Globus pallidus (tissue), 1 donor: ENCODE data around the gene NUDT11.
A peak's percentile ranks its signal among the peaks of the same experiment; 100 is the strongest.
"Not testable (repeated sequence)": the region's sequence is repeated elsewhere in the genome, so short reads cannot be mapped to it uniquely, and the experiment has no call there.

ENCODE experiments used
- DNase-seq: peaks from one replicate; pipeline ENCODE4 v3.0.0-alpha.2; 2015; ENCODE audit warnings: low spot score

Gene NUDT11

DNA sequence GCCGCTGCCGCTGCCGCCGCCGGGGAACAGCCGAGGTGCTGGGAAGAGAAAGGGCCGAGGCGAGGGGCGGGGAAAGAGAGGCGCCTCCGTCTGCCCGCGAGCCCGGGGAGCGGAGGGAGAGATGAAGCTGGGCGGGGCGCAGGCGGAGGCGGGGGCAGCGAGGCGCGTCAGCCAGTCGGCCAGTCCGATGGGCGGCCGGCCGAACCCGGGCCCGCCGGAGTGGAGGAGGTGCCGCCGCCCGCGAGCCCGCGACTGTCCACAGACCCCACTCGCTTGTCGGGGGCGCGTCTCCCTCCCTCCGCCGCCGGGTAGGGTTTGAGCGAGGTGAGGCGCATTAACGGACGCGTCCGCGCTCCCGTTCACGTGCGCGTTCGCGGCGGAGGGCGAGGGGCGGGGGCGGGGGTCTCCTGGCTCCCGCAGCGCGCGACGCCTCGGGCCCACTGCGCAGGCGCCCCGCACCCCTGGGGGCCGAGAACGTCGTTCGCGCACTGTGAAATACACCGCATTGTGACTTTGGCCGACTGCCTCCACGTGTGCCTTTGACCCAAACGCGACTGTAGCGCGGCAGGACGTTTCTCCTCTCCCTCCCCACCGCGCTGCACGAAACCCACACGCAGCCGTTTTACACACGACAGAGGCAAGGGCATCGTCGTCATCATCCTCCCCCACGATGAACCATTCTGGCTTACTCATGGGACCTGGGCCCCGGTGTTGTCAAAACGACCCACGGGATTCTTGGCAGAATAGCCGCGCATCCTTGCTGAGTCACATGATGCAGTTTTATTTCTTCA lies at the start of gene NUDT11:
NUDT11 (minus strand) TSS at position 92 of the 791 bp plus-strand sequence. CDS start 148 bp downstream, outside the sequence.
- DNase-seq: peak; percentile 19

DNA sequence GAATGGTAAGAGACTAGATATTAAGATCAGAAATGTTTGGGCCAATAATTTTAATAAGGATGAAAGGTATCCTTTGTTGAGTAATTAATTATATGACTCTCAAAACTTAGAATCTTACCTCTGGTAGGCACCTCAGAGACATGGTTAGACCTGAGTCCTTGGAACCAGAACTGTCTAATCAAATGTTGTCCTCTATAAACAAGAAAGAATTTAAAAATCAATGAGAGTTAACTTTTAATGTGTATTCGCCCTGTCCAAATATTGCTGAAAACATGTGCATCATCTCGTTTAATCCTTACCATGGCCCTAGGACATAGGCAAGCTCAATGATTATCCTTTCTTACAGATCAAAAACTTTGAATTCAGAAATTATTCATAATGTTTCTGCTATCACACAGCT lies 24.0 kb upstream of the NUDT11 start:
- no peak for DNase-seq

DNA sequence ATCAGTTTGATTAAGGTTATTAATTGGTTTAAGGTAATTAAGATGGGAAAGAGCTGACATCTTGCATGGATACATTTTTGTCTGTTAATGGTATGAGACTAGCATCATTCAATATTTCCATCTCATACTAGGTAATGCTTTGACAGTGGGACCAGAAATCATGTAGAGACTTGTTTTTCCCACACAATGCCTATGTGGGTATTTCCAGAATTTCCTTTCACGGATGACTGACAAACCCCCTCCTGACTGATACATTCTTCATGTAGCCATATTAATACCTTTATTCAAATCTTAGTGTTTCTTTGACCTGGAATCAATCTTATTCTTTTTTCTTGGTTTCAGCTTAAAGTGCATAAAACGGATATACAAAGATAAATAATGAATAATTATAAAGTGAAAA lies 22.7 kb upstream of the NUDT11 start:
- DNase-seq: not testable (repeated sequence)

DNA sequence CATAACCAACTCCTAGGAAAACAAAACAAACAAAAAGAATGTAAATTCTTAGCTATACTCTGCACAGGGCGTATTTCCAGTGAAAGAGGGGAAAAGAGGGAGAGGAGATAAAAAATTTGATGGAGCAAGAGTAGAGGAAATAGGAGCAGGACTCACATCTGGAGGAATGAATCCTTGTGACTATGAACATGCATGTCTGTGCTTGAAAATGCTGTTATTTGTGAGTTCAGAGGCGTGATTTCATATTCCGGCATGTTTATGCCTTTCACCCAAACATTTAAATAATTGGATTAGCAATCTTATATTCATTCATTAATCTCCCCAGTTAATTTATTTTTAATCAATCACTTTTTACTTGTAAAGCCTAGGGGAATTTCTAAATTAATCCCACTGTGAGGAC lies 11.2 kb upstream of the NUDT11 start:
- DNase-seq: no peak

DNA sequence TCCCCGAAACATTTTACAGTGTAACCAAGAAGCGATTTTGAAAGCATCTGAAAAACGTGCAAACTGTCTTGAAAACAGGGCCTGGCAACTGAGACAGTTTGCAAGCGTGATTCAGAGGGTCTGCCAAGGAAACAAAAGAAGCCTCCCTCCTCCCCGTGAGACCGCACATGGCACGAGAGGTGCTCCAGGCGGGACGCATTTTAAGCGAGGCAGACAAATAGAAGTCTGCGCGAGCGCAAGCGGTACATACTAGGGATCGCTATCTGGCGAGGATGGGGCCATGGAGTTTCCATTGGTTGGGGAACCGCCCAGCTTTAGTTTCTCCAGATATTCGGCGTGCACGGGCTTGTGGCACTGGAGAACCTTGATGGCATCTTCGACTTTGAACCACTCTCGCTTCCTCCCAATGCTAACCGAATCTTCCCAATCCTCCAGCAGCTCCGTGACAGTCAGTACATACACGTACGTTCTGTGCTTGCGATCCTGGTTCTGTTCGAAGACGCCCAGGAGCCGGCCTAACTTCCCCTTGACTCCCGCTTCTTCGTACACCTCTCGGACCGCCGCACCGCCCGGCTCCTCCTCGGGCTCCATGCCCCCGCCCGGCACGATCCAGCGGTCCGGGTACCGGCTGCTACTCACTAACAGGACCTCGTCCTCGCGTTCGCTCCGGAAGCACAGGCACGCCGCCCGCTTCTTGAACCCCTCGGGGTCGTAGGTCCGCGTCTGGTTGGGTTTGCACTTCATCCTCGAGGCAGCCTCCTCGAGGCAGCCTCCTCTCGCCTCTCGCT lies 497 bp downstream of the NUDT11 start:
- not testable (repeated sequence) for DNase-seq

DNA sequence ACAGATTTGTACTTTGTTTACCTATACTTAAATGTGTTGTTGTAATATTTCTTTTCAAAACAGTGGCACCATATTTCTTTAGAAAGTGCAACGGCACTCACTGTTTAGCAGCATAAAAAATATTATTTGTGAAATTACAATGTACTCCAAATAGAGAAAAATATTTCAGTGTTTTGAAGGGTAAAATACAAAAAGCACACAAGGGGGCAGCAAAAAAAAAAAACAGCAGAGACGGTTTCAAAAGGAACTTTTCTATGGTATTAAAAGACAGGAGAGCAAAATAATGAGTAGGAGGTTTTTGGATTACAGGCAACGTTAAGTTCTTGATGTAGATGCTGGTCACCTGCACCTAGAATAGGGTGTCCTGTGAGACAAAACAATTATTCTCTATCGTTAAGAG lies 2.0 kb downstream of the NUDT11 start:
- DNase-seq: no peak

DNA sequence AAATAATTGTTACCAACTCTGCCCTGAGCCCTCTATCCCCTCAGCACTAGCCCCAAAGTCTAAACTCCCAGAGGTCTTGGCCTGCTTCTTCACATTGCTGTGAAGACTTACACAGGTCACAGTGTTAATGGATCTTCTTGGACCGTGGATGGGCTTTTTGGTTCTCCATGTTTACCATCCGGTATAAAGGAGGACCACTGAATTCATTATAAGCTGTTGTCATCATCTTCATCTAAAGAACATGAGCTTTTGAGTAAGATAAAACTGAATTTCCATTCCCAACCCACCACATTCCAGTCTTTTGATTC lies 8.5 kb downstream of the NUDT11 start:
- no peak for DNase-seq

DNA sequence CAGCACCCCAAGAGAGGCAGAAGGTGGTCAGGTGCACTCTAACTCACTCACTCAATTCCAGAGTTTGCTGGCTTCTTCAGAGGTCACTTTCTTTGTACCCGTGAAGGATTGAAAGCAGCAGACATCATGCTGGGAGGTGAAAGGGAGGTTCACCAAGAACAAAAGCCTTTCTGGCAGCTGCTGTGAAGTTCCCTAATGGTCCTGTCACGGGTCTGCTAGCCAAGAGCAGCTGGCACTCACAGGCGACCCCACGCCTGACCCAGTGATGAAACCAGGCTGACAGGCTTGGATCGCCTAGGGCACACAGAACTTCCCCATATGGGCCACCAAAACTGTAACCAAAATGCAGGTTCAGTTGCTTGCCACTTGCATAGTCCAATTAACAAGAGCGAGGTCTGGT lies 11.8 kb downstream of the NUDT11 start:
- DNase-seq: no peak

GRCh38 chrX:51482411-51482810 lies 14.0 kb downstream of the NUDT11 start:
- not testable (repeated sequence) for DNase-seq

- DNase-seq: no peak
Measured at GRCh38 chrX:51476930-51477329, 19.5 kb downstream of the NUDT11 start.

DNA sequence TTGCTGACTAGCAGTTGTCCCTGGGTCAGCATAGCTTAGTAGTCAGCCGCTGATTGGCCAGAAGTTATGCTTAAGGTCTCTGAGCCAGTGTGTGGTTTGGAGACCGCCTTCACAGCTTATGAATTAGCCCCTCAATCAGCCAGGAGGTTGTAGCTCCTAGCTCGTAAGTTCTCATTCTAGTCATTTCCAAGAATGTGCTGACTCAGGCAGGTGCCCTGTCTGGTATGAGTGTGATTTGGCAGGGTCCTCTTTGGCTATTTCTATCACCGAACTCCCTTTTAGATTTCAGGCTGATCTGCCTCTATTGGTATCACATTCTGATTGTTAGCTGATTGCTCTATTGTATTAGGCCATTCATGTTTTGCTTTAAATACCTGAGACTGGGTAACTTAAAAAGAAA lies 33.1 kb downstream of the NUDT11 start:
- no peak for DNase-seq

DNA sequence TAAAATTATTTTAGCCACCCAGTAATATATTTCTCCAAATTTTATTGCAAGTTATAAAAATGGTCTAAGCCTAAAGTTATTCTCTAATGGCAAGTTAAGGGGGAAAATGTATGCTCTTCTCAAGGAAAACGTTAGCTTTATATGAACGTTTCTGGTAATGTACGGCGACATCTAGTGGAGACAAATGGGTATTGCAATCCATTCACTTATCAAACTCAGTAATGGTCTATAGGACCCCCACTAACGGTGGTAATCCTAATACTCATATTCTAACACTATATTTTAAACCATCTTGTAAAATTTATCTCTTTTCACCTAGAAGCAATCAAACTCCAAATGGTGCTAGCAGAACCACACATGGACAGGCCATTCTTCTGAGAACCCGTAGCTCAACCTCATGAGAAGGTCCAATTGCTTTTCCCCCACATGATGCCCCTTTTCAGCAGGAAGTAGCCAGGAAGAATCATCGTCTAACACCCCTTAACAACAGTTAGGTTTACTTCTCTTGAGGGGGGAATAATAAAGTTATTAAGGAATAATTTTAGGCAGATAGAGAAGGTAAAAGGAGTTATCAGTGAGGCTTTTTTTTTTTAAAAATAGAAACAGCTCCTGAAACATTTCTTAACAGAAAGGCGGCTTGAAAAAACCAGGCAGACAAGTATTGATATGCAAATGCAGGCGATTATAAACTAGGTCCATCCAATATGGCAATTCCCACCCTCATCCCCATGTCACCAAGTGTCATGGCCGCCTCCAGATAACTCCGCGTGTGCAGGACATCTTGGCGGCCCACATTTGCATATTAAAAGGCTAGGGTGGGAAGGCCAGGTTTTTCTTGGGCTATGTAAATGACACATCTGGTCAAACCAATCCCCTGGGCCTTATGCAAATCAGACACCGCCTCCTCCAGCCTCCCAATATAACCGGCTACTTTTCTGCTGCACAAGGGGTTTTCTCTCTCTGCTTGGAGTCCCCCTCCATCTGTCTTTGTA lies 35.0 kb downstream of the NUDT11 start:
- DNase-seq: peak; percentile 5

DNA sequence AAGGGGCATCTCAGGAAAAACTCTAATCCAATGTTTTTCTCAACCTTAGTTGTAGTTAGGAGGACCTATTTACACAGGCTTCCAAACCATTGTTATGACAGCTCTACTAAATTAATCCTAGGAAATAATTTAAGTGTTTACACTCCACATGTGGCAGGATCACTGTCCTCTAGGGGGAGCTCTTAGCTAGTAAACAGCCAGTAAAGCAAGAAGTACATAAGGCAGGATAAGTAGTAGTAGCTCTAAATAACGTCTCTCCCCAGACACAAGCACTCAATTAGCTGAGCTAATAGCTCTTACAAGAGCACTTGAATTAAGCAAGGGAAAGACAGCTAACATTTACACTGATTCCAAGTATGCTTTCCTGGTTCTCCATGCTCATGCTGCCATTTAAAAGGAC lies 37.3 kb downstream of the NUDT11 start:
- DNase-seq: no peak

- DNase-seq: no peak
Measured at GRCh38 chrX:51456814-51457213, 39.6 kb downstream of the NUDT11 start.

DNA sequence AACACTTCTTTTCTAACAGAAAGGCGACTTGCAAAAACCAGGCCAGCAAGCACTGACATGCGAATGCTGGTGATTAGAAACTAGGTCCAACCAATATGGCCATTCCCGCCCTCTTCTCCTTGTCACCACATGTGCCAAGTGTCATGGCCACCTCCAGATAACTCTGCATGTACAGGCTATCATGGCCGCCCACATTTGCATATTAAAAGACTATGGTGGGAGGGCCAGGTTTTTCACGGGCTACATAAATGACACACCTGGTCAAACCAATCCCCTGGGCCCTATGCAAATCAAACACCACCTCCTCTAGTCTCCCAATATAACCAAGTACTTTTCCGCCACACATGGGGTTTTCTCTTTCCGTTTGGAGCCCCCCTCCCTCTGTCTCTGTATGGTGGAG lies 40.1 kb downstream of the NUDT11 start:
- DNase-seq: no peak

GRCh38 chrX:51440365-51440764 lies 56.0 kb downstream of the NUDT11 start:
- DNase-seq: no peak
